BE2C (cell line): Measurements from ENCODE around the gene HOXA6.

Experiments
- DNase-seq: peaks from one replicate; pipeline ENCODE4 v3.0.0-alpha.2; 2020
- H3K27me3 ChIP-seq: fragments of 250-450 bp; sonication (Bioruptor Pico); 2 replicates; pipeline ENCODE4 v1.5.1; 2020; ENCODE audit warnings: mild to moderate bottlenecking
- H3K36me3 ChIP-seq: fragments of 250-450 bp; sonication (Bioruptor Pico); 2 replicates; pipeline ENCODE4 v1.5.1; 2020; ENCODE audit warnings: mild to moderate bottlenecking
- H3K4me1 ChIP-seq: fragments of 250-450 bp; sonication (Bioruptor Pico); 2 replicates; pipeline ENCODE4 v1.5.1; 2020
- H3K4me3 ChIP-seq: 2 replicates; pipeline ENCODE4 v1.5.1; 2011; ENCODE audit warnings: low read depth, low read length
- H3K9me3 ChIP-seq: fragments of 250-450 bp; sonication (Bioruptor Pico); 2 replicates; pipeline ENCODE4 v1.5.1; 2020
- CTCF ChIP-seq: IDR thresholded peaks from 2 replicates; pipeline ENCODE4 v1.5.1; 2012; ENCODE audit warnings: mild to moderate bottlenecking, low read depth, low read length

HOXA6 gene

GRCh38 chr7:27184337-27185012 is 36.9 kb upstream of the HOXA6 start:
- no peaks in the 10 kb centered on the region for H3K36me3 ChIP-seq
- no peak for TF ChIP-seq CTCF
- no peak for DNase-seq
- no peaks in the 10 kb centered on the region for H3K9me3 ChIP-seq
- H3K27me3 ChIP-seq = peaks cover 98% of the 10 kb centered on the region
- no peaks in the 10 kb centered on the region for H3K4me1 ChIP-seq
- peak overlapping the region; percentile 39 for H3K4me3 ChIP-seq

- Histone ChIP-seq H3K9me3 (no peaks in the 10 kb centered on the region), H3K4me1 (no peaks in the 10 kb centered on the region), H3K36me3 (no peaks in the 10 kb centered on the region), H3K4me3 (peak overlapping the region; percentile 39), H3K27me3 (peaks cover 98% of the 10 kb centered on the region)
- DNase-seq = no peak
- TF ChIP-seq CTCF = no peak
Observed at GRCh38 chr7:27183682-27184336, 36.2 kb upstream of the HOXA6 start.

GRCh38 chr7:27182861-27183681 is 35.5 kb upstream of the HOXA6 start:
- H3K27me3 ChIP-seq = peaks cover 98% of the 10 kb centered on the region
- no peak for TF ChIP-seq CTCF
- no peak for DNase-seq
- no peaks in the 10 kb centered on the region for H3K9me3 ChIP-seq
- H3K4me3 ChIP-seq = no peak overlapping the region
- no peaks in the 10 kb centered on the region for H3K4me1 ChIP-seq
- no peaks in the 10 kb centered on the region for H3K36me3 ChIP-seq

GRCh38 chr7:27182285-27182841 is 34.8 kb upstream of the HOXA6 start:
- no peak for TF ChIP-seq CTCF
- H3K27me3 ChIP-seq = peaks cover 98% of the 10 kb centered on the region
- no peaks in the 10 kb centered on the region for H3K36me3 ChIP-seq
- H3K4me1 ChIP-seq = no peaks in the 10 kb centered on the region
- no peak overlapping the region for H3K4me3 ChIP-seq
- H3K9me3 ChIP-seq = no peaks in the 10 kb centered on the region
- no peak for DNase-seq

- DNase-seq = no peak
- Histone ChIP-seq H3K36me3 (no peaks in the 10 kb centered on the region), H3K27me3 (peaks cover 98% of the 10 kb centered on the region), H3K4me1 (no peaks in the 10 kb centered on the region), H3K4me3 (no peak overlapping the region), H3K9me3 (no peaks in the 10 kb centered on the region)
- no peak for TF ChIP-seq CTCF
Observed at GRCh38 chr7:27181795-27182275, 34.3 kb upstream of the HOXA6 start.
